ENCODE data around the gene CTLA4. TPM values are rescaled to one million over a fixed set of nuclear protein-coding genes. Genes with fewer than 3 reads are reported as not detected.
A peak's percentile ranks its signal among the peaks of the same experiment; 100 is the strongest.

CTLA4 gene
- total RNA-seq, 1 donor from 2014 or later = 0.11 TPM

GRCh38 chr2:203905656-203906055, 38.1 kb downstream of the CTLA4 start:
- Histone ChIP-seq H3K27ac (replicated peaks) (no peak overlapping the region), H3K9me3 (replicated peaks) (peaks cover 25% of the 10 kb centered on the region), H3K4me3 (no peak overlapping the region), H3K27me3 (ENCODE audit: low read depth) (no peaks in the 10 kb centered on the region), H3K4me1 (peaks cover 15% of the 10 kb centered on the region), H3K36me3 (no peaks in the 10 kb centered on the region)
- intact Hi-C loops (cut with micrococcal nuclease) = loop anchor here (10.0 kb wide), 1 partner anchor 421 kb away; no protein-coding TSS in a partner anchor
- no peak for TF ChIP-seq CTCF (IDR thresholded peaks at IDR 0.05; ENCODE audit: borderline replicate concordance)
- DNase-seq = no peak

- no peak for DNase-seq
- intact Hi-C loops (cut with micrococcal nuclease) = loop anchor here (10.0 kb wide), 1 partner anchor 423 kb away; no protein-coding TSS in a partner anchor
- no peaks in the 10 kb centered on the region for H3K27me3 ChIP-seq (ENCODE audit: low read depth)
- H3K4me3 ChIP-seq = no peak overlapping the region
- H3K9me3 ChIP-seq (replicated peaks) = peaks cover 4% of the 10 kb centered on the region
- no peaks in the 10 kb centered on the region for H3K36me3 ChIP-seq
- peak overlapping the region; percentile 52 for H3K27ac ChIP-seq (replicated peaks)
- H3K4me1 ChIP-seq = peaks cover 15% of the 10 kb centered on the region
- TF ChIP-seq CTCF (IDR thresholded peaks at IDR 0.05; ENCODE audit: borderline replicate concordance) = no peak
These were observed 40.7 kb downstream of the CTLA4 start for GRCh38 chr2:203908066-203908796.

GRCh38 chr2:203908797-203909185, 41.2 kb downstream of the CTLA4 start:
- Histone ChIP-seq H3K27me3 (ENCODE audit: low read depth) (no peaks in the 10 kb centered on the region), H3K4me1 (peaks cover 15% of the 10 kb centered on the region), H3K36me3 (no peaks in the 10 kb centered on the region), H3K4me3 (peak overlapping the region; percentile 48), H3K9me3 (replicated peaks) (no peaks in the 10 kb centered on the region), H3K27ac (replicated peaks) (peak overlapping the region; percentile 52)
- DNase-seq = no peak
- no peak for TF ChIP-seq CTCF (IDR thresholded peaks at IDR 0.05; ENCODE audit: borderline replicate concordance)
- intact Hi-C loops (cut with micrococcal nuclease) = loop anchor here (10.0 kb wide), 1 partner anchor 424 kb away; no protein-coding TSS in a partner anchor

- peak; percentile 87 for TF ChIP-seq CTCF (IDR thresholded peaks at IDR 0.05; ENCODE audit: borderline replicate concordance)
- H3K4me3 ChIP-seq = peak overlapping the region; percentile 48
- H3K4me1 ChIP-seq = peaks cover 15% of the 10 kb centered on the region
- no peak for DNase-seq
- no peaks in the 10 kb centered on the region for H3K27me3 ChIP-seq (ENCODE audit: low read depth)
- intact Hi-C loops (cut with micrococcal nuclease) = loop anchor here (10.0 kb wide), 1 partner anchor 425 kb away; no protein-coding TSS in a partner anchor
- H3K36me3 ChIP-seq = no peaks in the 10 kb centered on the region
- peak overlapping the region; percentile 52 for H3K27ac ChIP-seq (replicated peaks)
- no peaks in the 10 kb centered on the region for H3K9me3 ChIP-seq (replicated peaks)
These were observed 41.8 kb downstream of the CTLA4 start for GRCh38 chr2:203909261-203909967.

GRCh38 chr2:203909974-203910373, 42.4 kb downstream of the CTLA4 start:
- DNase-seq = no peak
- H3K4me3 ChIP-seq = peak overlapping the region; percentile 48

More at GRCh38 chr2:203909974-203910373, 42.4 kb downstream of the CTLA4 start:
- H3K27ac ChIP-seq (replicated peaks) = peak overlapping the region; percentile 52
- H3K9me3 ChIP-seq (replicated peaks) = no peaks in the 10 kb centered on the region
- TF ChIP-seq CTCF (IDR thresholded peaks at IDR 0.05; ENCODE audit: borderline replicate concordance) = no peak
- peaks cover 15% of the 10 kb centered on the region for H3K4me1 ChIP-seq
- H3K36me3 ChIP-seq = no peaks in the 10 kb centered on the region
- intact Hi-C loops (cut with micrococcal nuclease) = loop anchor here (10.0 kb wide), 1 partner anchor 425 kb away; no protein-coding TSS in a partner anchor
- no peaks in the 10 kb centered on the region for H3K27me3 ChIP-seq (ENCODE audit: low read depth)
